GM18861 (cell line): ENCODE results near the gene WDFY2.
"Not testable (repeated sequence)": the region's sequence is repeated elsewhere in the genome, so short reads cannot be mapped to it uniquely, and the experiment has no call there.

Source experiments
- ATAC-seq: cut with Tn5 transposase; IDR thresholded peaks from one replicate; pipeline ENCODE4 v1.9.1; 2021; ENCODE audit not compliant: unreplicated experiment

Gene WDFY2

GRCh38 chr13:51629491-51630287 is 45.4 kb downstream of the WDFY2 start:
- ATAC-seq = no peak

GRCh38 chr13:51630288-51630615 is 46.0 kb downstream of the WDFY2 start:
- ATAC-seq = no peak

- ATAC-seq = no peak
Measured at GRCh38 chr13:51632591-51633362, 48.5 kb downstream of the WDFY2 start.

GRCh38 chr13:51635137-51635878 is 51.0 kb downstream of the WDFY2 start:
- no peak for ATAC-seq

GRCh38 chr13:51636349-51636890 is 52.2 kb downstream of the WDFY2 start:
- no peak for ATAC-seq

GRCh38 chr13:51637852-51638215 is 53.6 kb downstream of the WDFY2 start:
- ATAC-seq = no peak

- ATAC-seq = no peak
Measured at GRCh38 chr13:51638216-51638871, 54.1 kb downstream of the WDFY2 start.

- ATAC-seq = no peak
Measured at GRCh38 chr13:51639171-51639570, 54.9 kb downstream of the WDFY2 start.

- not testable (repeated sequence) for ATAC-seq
Measured at GRCh38 chr13:51640696-51641095, 56.4 kb downstream of the WDFY2 start.

- no peak for ATAC-seq
Measured at GRCh38 chr13:51643105-51643881, 59.0 kb downstream of the WDFY2 start.

- ATAC-seq = no peak
Measured at GRCh38 chr13:51643882-51644281, 59.6 kb downstream of the WDFY2 start.

- ATAC-seq = no peak
Measured at GRCh38 chr13:51644654-51645053, 60.4 kb downstream of the WDFY2 start.

- ATAC-seq = no peak
Measured at GRCh38 chr13:51645154-51645650, 60.9 kb downstream of the WDFY2 start.

- ATAC-seq = no peak
Measured at GRCh38 chr13:51645761-51646670, 61.8 kb downstream of the WDFY2 start.

- ATAC-seq = no peak
Measured at GRCh38 chr13:51647067-51647466, 62.8 kb downstream of the WDFY2 start.

GRCh38 chr13:51652193-51652592 is 67.9 kb downstream of the WDFY2 start:
- ATAC-seq = not testable (repeated sequence)

GRCh38 chr13:51659276-51660127 is 75.2 kb downstream of the WDFY2 start:
- ATAC-seq = no peak

GRCh38 chr13:51660813-51661212 is 76.6 kb downstream of the WDFY2 start:
- no peak for ATAC-seq
